OCI-LY3 (cell line): ENCODE measurements around the gene RFTN1.

Source experiments
- H2AFZ ChIP-seq: fragments of 200-600, 300-600 bp; shearing (Covaris generic); 2 replicates; pipeline ENCODE4 v1.6.0; 2014; ENCODE audit warnings: antibody characterized with exemption, low read depth, low read length
- H3K27ac ChIP-seq: fragments of 200-600, 300-600 bp; sonication (generic); 2 replicates; pipeline ENCODE4 v1.5.1; 2014; ENCODE audit warnings: mild to moderate bottlenecking, low read length, moderate library complexity, mixed read lengths
- H3K27me3 ChIP-seq: fragments of 200-600, 300-600 bp; sonication (generic); 2 replicates; pipeline ENCODE4 v1.6.1; 2014; ENCODE audit warnings: low read depth, low read length, mixed read lengths
- H3K36me3 ChIP-seq: fragments of 200-600, 300-600 bp; sonication (generic); replicated peaks from 2 replicates; pipeline ENCODE3; 2014; ENCODE audit warnings: low read depth, low read length, mixed read lengths
- H3K4me1 ChIP-seq: fragments of 300-600, 200-600 bp; sonication (generic); 2 replicates; pipeline ENCODE4 v1.6.1; 2014; ENCODE audit warnings: low read length, mixed read lengths
- H3K4me2 ChIP-seq: fragments of 200-600, 300-600 bp; sonication (generic); 2 replicates; pipeline ENCODE4 v1.6.1; 2014; ENCODE audit warnings: low read length, mixed read lengths
- H3K4me3 ChIP-seq: fragments of 300-600, 200-600 bp; sonication (generic); 2 replicates; pipeline ENCODE4 v1.5.1; 2014; ENCODE audit warnings: antibody characterized with exemption, mild to moderate bottlenecking, low read length, moderate library complexity
- H3K79me2 ChIP-seq: fragments of 300-600, 200-600 bp; shearing (Covaris generic); 2 replicates; pipeline ENCODE4 v1.6.1; 2014; ENCODE audit warnings: mild to moderate bottlenecking, low read length, mixed read lengths
- H3K9ac ChIP-seq: fragments of 300-600, 200-600 bp; shearing (Covaris generic); 2 replicates; pipeline ENCODE4 v1.6.0; 2014; ENCODE audit warnings: mild to moderate bottlenecking, low read length, moderate library complexity
- H3K9me3 ChIP-seq: fragments of 200-600, 300-600 bp; shearing (Covaris generic); 2 replicates; pipeline ENCODE4 v1.6.1; 2014; ENCODE audit warnings: low read length, mixed read lengths; ENCODE audit not compliant: insufficient read depth
- H4K20me1 ChIP-seq: fragments of 200-600, 300-600 bp; sonication (generic); 2 replicates; pipeline ENCODE4 v1.6.1; 2016; ENCODE audit warnings: low read length, mixed read lengths; ENCODE audit not compliant: insufficient read depth
- CTCF ChIP-seq: fragments of 200-600, 300-600 bp; sonication (generic); IDR thresholded peaks from 2 replicates; pipeline ENCODE4 v1.5.1; 2014; ENCODE audit warnings: antibody characterized with exemption, low read length, low read depth
- EZH2phosphoT487 ChIP-seq: fragments of 200-600 bp; shearing (Covaris generic); IDR thresholded peaks from 2 replicates; pipeline ENCODE4 v1.6.1; 2018; ENCODE audit warnings: antibody characterized with exemption, mixed run types, low read depth

The RFTN1 gene

GRCh38 chr3:16297997-16298885 is 215.3 kb downstream of the RFTN1 start:
- Histone ChIP-seq H4K20me1 (no peaks in the 10 kb centered on the region), H3K27me3 (no peaks in the 10 kb centered on the region), H3K79me2 (no peaks in the 10 kb centered on the region), H3K9me3 (no peaks in the 10 kb centered on the region), H3K27ac (no peak overlapping the region), H3K4me1 (no peaks in the 10 kb centered on the region), H3K4me2 (no peak overlapping the region), H3K4me3 (no peak overlapping the region), H2AFZ (no peak overlapping the region), H3K9ac (no peak overlapping the region), H3K36me3 (peaks cover 54% of the 10 kb centered on the region)
- no peak for TF ChIP-seq CTCF
- no peak for TF ChIP-seq EZH2phosphoT487

- Histone ChIP-seq H3K36me3 (peaks cover 37% of the 10 kb centered on the region), H3K4me1 (peaks cover 12% of the 10 kb centered on the region), H3K9me3 (no peaks in the 10 kb centered on the region)
These were observed 218.1 kb downstream of the RFTN1 start for GRCh38 chr3:16295298-16295890.

GRCh38 chr3:16294844-16295243 is 218.7 kb downstream of the RFTN1 start:
- H3K9ac ChIP-seq, result no peak overlapping the region
- no peak overlapping the region for H3K27ac ChIP-seq
- H3K9me3 ChIP-seq, result no peaks in the 10 kb centered on the region
- TF ChIP-seq CTCF (no peak), EZH2phosphoT487 (no peak)
- peaks cover 37% of the 10 kb centered on the region for H3K36me3 ChIP-seq
- no peaks in the 10 kb centered on the region for H3K27me3 ChIP-seq
- H2AFZ ChIP-seq, result no peak overlapping the region
- H3K4me3 ChIP-seq, result no peak overlapping the region
- H3K79me2 ChIP-seq, result no peaks in the 10 kb centered on the region
- H4K20me1 ChIP-seq, result peaks cover 9% of the 10 kb centered on the region; the same call in 1 of the 2 replicates
- H3K4me2 ChIP-seq, result no peak overlapping the region
- peaks cover 12% of the 10 kb centered on the region for H3K4me1 ChIP-seq

More at GRCh38 chr3:16295298-16295890, 218.1 kb downstream of the RFTN1 start:
- H3K9ac ChIP-seq, result no peak overlapping the region
- no peak overlapping the region for H3K27ac ChIP-seq
- H3K79me2 ChIP-seq, result no peaks in the 10 kb centered on the region
- H2AFZ ChIP-seq, result no peak overlapping the region
- no peaks in the 10 kb centered on the region for H3K27me3 ChIP-seq
- H3K4me2 ChIP-seq, result no peak overlapping the region
- TF ChIP-seq EZH2phosphoT487 (no peak), CTCF (no peak)
- no peak overlapping the region for H3K4me3 ChIP-seq
- peaks cover 9% of the 10 kb centered on the region; the same call in 1 of the 2 replicates for H4K20me1 ChIP-seq

- H3K9ac ChIP-seq, result no peak overlapping the region
- 0 out of 2 replicates have a peak overlapping the region, but pooled peaks have one; percentile 1 for H3K27ac ChIP-seq
- peaks cover 21% of the 10 kb centered on the region for H4K20me1 ChIP-seq
- H3K79me2 ChIP-seq, result no peaks in the 10 kb centered on the region; the same call in 1 of the 2 replicates
- H3K4me2 ChIP-seq, result 0 out of 2 replicates have a peak overlapping the region, but pooled peaks have one; percentile 0
- no peak overlapping the region for H2AFZ ChIP-seq
- TF ChIP-seq CTCF (no peak), EZH2phosphoT487 (no peak)
- peaks cover 42% of the 10 kb centered on the region for H3K36me3 ChIP-seq
- no peaks in the 10 kb centered on the region for H3K27me3 ChIP-seq
- H3K4me1 ChIP-seq, result peaks cover 23% of the 10 kb centered on the region
- H3K4me3 ChIP-seq, result no peak overlapping the region
- no peaks in the 10 kb centered on the region for H3K9me3 ChIP-seq
These were observed 222.7 kb downstream of the RFTN1 start for GRCh38 chr3:16290827-16291196.
